Colonic mucosa (tissue), 4 donors: Measurements from ENCODE around the gene KAZALD1. TPM values are rescaled to one million over a fixed set of nuclear protein-coding genes. Genes with fewer than 3 reads are reported as not detected.

ENCODE experiments used
- DNase-seq: peaks from one replicate; pipeline ENCODE4 v3.0.0-alpha.2; 2020
- H3K27ac ChIP-seq: fragments of 200-600 bp; one replicate; pipeline ENCODE4 v1.8.0; 2021
- H3K27me3 ChIP-seq: fragments of 200-600 bp; one replicate; pipeline ENCODE4 v1.8.0; 2021
- H3K36me3 ChIP-seq: fragments of 200-600 bp; one replicate; pipeline ENCODE4 v1.8.0; 2021
- H3K4me1 ChIP-seq: fragments of 200-600 bp; one replicate; pipeline ENCODE4 v1.8.0; 2021; ENCODE audit warnings: mild to moderate bottlenecking
- H3K4me3 ChIP-seq: fragments of 200-600 bp; one replicate; pipeline ENCODE4 v1.8.0; 2021
- H3K9ac ChIP-seq, 2 donors: one replicate each; pipeline ENCODE4 v1.7.0; 2013; ENCODE audit warnings: control low read depth in 2 of 2, low read depth in 2 of 2, low read length in 2 of 2
- H3K9me3 ChIP-seq: fragments of 200-600 bp; one replicate; pipeline ENCODE4 v1.8.0; 2021
- intact Hi-C: fragments of 100-400 bp; cut with DNase I; formaldehyde crosslinking; loops from one replicate; pipeline ENCODE4 v1.14.1; 2022
- total RNA-seq, 2 donors: library from RNA; stranded (reverse); fragmentation: NEBNext Ultra II Directional in 1 of 2; extraction: Animal tissue kit (Norgen Biotek cat#: 25700) in 1 of 2; gene quantifications; one replicate each; pipeline ENCODE4 v1.2.1, GENCODE V29; 2021
- TF ChIP-seq, protein P1 (sequence below): fragments of 200-600 bp; IDR thresholded peaks from one replicate; pipeline ENCODE4 v1.8.0; 2022; ENCODE audit warnings: antibody characterized with exemption, mild to moderate bottlenecking
- donor health status: healthy.
- donor health status: DM: no; HTN: no; CAD: no.
- donor health status: DM: no; HTN: no; CAD: no.

KAZALD1 gene
- total RNA-seq, 2 donors from 2014 or later: 11.5 to 32.4 TPM

DNA sequence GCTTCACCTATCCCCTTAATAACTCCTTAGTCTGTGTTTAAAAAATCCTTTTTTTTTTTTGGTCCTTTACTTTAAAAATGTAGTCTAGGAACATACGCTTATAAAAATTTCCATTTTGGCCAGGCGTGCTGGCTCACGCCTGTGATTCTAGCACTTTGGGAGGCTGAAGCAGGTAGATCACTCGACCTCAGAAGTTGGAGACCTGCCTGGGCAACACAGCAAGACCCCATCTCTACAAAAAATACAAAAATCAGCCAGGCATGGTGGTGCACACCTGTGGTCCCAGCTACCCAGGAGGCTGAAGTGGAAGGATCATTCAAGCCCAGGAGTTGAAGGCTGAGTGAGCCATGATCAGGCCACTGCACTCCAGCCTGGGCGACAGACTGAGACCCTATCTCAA, 14.8 kb downstream of the KAZALD1 start:
- Histone ChIP-seq H3K9me3 (no peaks in the 10 kb centered on the region), H3K4me1 (no peaks in the 10 kb centered on the region), H3K36me3 (no peaks in the 10 kb centered on the region), H3K27me3 (peaks cover 19% of the 10 kb centered on the region), H3K4me3 (no peak overlapping the region), H3K27ac (no peak overlapping the region), H3K9ac (no peak overlapping the region)
- TF ChIP-seq, protein P1, sequence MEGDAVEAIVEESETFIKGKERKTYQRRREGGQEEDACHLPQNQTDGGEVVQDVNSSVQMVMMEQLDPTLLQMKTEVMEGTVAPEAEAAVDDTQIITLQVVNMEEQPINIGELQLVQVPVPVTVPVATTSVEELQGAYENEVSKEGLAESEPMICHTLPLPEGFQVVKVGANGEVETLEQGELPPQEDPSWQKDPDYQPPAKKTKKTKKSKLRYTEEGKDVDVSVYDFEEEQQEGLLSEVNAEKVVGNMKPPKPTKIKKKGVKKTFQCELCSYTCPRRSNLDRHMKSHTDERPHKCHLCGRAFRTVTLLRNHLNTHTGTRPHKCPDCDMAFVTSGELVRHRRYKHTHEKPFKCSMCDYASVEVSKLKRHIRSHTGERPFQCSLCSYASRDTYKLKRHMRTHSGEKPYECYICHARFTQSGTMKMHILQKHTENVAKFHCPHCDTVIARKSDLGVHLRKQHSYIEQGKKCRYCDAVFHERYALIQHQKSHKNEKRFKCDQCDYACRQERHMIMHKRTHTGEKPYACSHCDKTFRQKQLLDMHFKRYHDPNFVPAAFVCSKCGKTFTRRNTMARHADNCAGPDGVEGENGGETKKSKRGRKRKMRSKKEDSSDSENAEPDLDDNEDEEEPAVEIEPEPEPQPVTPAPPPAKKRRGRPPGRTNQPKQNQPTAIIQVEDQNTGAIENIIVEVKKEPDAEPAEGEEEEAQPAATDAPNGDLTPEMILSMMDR: no peak
- DNase-seq: no peak
- intact Hi-C loops: no loop called here

DNA sequence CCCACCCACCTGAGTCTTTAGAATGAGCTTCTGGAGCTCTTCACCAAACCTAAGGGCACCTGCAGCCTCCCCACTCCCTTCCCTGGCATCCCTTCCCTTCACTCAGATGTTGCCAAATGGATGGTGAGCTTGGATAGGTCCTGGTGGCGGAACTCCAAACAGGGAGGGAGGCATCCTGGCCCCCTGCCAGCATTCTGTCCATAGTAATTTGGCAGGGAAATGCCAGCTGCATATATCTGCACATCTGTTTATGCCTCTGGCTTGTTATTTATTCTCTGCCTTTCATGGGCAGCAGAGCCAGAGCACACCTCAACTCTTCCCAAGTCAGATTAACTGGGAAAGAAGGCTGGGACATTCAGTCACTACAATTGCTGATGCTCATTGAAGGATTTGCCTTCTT, 18.1 kb downstream of the KAZALD1 start:
- H3K4me1 ChIP-seq: no peaks in the 10 kb centered on the region
- H3K36me3 ChIP-seq: no peaks in the 10 kb centered on the region
- H3K9me3 ChIP-seq: no peaks in the 10 kb centered on the region
- H3K9ac ChIP-seq: no peak overlapping the region
- H3K27ac ChIP-seq: no peak overlapping the region
- intact Hi-C loops: no loop called here
- peaks cover 21% of the 10 kb centered on the region for H3K27me3 ChIP-seq
- DNase-seq: no peak
- H3K4me3 ChIP-seq: no peak overlapping the region
- TF ChIP-seq, protein P1: no peak

DNA sequence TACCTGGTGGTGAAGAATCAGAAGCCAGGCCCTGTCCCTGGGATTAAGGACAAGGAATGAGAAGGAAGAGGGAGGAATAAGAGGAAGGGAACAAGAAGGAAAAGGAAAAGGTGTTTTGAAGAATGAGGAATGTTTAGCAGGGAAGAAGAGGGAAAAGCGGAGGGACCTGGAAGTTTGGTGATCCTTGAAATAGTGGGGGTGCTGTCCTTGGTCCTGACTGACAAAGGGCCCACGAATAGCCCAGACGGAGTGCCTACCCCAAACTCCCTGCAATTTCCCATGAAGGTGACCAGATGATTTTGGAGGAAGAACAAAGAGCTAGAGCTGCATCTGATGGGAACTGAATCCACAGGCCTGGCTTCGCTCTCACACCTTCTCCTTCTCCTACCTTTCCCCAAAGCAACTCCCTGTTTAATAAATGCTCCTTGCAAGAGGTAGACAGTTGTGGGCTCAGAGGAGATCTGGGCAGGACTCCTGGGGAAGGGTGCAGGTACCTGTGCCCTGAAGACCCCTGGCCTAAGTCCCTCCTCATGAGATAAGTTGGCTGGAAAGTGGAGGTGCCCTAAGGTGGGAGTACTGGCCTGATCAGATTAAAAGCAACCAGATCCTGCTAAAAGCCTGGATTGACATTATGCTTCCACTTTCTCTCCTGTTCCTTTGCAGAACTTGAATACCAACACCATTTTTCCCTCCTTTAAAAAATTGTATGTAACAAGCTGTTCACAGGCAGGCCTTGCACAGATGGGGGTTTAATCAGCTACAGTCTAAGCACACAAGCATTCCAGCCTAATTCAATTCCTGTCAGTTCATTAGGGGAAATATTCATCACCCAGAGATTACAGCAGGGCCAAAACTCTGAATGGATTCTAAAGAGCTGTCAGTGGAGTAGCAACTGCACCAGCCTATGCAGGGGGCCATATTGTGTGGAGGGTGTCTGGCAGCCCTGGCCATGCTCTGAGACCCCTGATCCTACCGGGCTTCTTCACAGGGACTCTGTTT, 19.4 kb downstream of the KAZALD1 start:
- Histone ChIP-seq H3K27ac (no peak overlapping the region), H3K4me3 (no peak overlapping the region), H3K9ac (no peak overlapping the region), H3K27me3 (peaks cover 8% of the 10 kb centered on the region), H3K9me3 (no peaks in the 10 kb centered on the region), H3K4me1 (no peaks in the 10 kb centered on the region), H3K36me3 (no peaks in the 10 kb centered on the region)
- no peak for DNase-seq
- intact Hi-C loops: no loop called here
- TF ChIP-seq, protein P1: no peak

DNA sequence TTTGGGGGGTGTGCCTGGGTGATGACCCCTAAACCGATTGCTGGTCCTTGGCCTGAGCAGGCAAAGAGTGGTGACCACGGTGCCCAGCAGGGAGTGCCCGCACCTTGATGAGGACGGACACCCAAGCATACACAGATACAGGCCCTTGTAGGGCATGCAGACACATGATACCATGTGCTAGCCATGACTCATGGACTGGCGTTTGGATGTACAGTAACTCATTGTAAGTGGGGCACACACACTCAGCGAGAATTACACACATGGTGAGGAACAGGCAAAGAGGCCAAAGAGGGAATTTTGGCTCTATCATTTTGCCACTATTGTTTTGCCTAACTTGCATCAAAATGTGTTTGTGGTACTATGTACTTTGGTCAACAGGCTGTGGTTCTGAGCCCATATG, 24.1 kb downstream of the KAZALD1 start:
- intact Hi-C loops: no loop called here
- peaks cover 13% of the 10 kb centered on the region for H3K27me3 ChIP-seq
- no peak overlapping the region for H3K9ac ChIP-seq
- no peaks in the 10 kb centered on the region for H3K4me1 ChIP-seq
- DNase-seq: no peak
- TF ChIP-seq, protein P1: no peak
- H3K9me3 ChIP-seq: no peaks in the 10 kb centered on the region
- no peaks in the 10 kb centered on the region for H3K36me3 ChIP-seq
- H3K27ac ChIP-seq: no peak overlapping the region
- no peak overlapping the region for H3K4me3 ChIP-seq

DNA sequence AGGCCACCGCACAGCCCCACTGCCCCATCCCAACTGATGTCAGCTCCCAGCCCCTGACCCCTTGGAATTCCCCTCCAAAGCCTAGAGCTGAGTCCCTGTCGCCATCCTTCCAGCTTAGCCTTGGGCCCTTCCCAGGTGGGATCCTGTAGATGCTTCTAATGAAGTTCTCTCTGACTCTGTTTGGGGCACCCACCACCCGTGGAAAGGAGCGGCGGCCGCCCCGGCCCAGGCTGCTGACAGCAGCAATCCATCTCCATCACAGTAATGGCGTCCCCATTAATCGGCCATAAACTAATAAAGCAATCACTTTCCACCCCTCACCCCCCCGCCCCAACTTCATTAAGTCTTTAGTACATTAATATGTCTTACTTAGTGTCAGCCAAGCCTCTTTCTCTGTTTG, 25.6 kb downstream of the KAZALD1 start:
- DNase-seq: no peak
- no peaks in the 10 kb centered on the region for H3K9me3 ChIP-seq
- intact Hi-C loops: no loop called here
- no peaks in the 10 kb centered on the region for H3K36me3 ChIP-seq
- peaks cover 13% of the 10 kb centered on the region for H3K27me3 ChIP-seq
- H3K4me3 ChIP-seq: no peak overlapping the region
- H3K4me1 ChIP-seq: no peaks in the 10 kb centered on the region
- no peak overlapping the region for H3K9ac ChIP-seq
- H3K27ac ChIP-seq: no peak overlapping the region
- TF ChIP-seq, protein P1: no peak
